H1 (cell line): Measurements from ENCODE around the gene KSR2. TPM values are rescaled to one million over a fixed set of nuclear protein-coding genes. Genes with fewer than 3 reads are reported as not detected.

ENCODE experiments used
- CTCF ChIA-PET: fragments of 300-600 bp; sonication (Branson Sonifier 250); formaldehyde crosslinking; loops from one replicate; lab custom pipeline; 2021; ENCODE audit not compliant: partially characterized antibody; lab: Charles Lee
- POLR2A ChIA-PET: fragments of 300-600 bp; sonication (Branson Sonifier 250); formaldehyde crosslinking; loops from one replicate; lab custom pipeline; 2021; ENCODE audit warnings: inconsistent platforms; ENCODE audit not compliant: partially characterized antibody; lab: Charles Lee
- DNase-seq, 2 experiments: peaks; one replicate each; pipeline versions ENCODE4 v3.0.0 to v3.0.0-alpha.2; 2010 to 2022; ENCODE audit warnings: low spot score in 2 of 2, low read depth in 1 of 2, mixed read lengths in 1 of 2
- FAIRE-seq: peaks from 2 replicates; lab custom pipeline; 2011; peaks lifted over from hg19 to GRCh38; lab: Jason Lieb, UNC
- H2AFZ ChIP-seq: 2 replicates; pipeline ENCODE4 v1.8.1; 2012; ENCODE audit warnings: low read length, inconsistent platforms
- H2AK5ac ChIP-seq: 2 replicates; pipeline ENCODE4 v1.6.1; 2013; ENCODE audit warnings: low read depth, low read length
- H2BK120ac ChIP-seq: replicated peaks from 2 replicates; pipeline ENCODE3; 2013; ENCODE audit warnings: low read depth, low read length, inconsistent platforms
- H2BK12ac ChIP-seq: 2 replicates; pipeline ENCODE4 v1.6.1; 2013; ENCODE audit warnings: low read depth, low read length
- H2BK15ac ChIP-seq: 2 replicates; pipeline ENCODE4 v1.6.1; 2013; ENCODE audit warnings: low read length
- H2BK20ac ChIP-seq: 2 replicates; pipeline ENCODE4 v1.6.1; 2013; ENCODE audit warnings: low read length
- H2BK5ac ChIP-seq: 2 replicates; pipeline ENCODE4 v1.6.1; 2013; ENCODE audit warnings: low read depth, low read length
- H3K14ac ChIP-seq: 2 replicates; pipeline ENCODE4 v1.6.1; 2013; ENCODE audit warnings: inconsistent platforms; ENCODE audit not compliant: insufficient read length
- H3K18ac ChIP-seq: 2 replicates; pipeline ENCODE4 v1.6.1; 2013; ENCODE audit warnings: low read length; ENCODE audit errors: extremely low read depth
- H3K23ac ChIP-seq: 2 replicates; pipeline ENCODE4 v1.6.1; 2013; ENCODE audit warnings: inconsistent platforms; ENCODE audit not compliant: insufficient read length
- H3K23me2 ChIP-seq: 2 replicates; pipeline ENCODE4 v1.6.1; 2013; ENCODE audit warnings: low read depth, low read length
- H3K27ac ChIP-seq: 2 replicates; pipeline ENCODE4 v1.6.1; 2011; ENCODE audit warnings: low read depth, low read length, inconsistent platforms
- H3K27me3 ChIP-seq, 4 experiments: replicated peaks in 1 of 4; 1 replicate in 1 of 4; 2 replicates in 3 of 4; pipeline versions ENCODE4 v1.6.1 to v1.8.1; 2011 to 2013; ENCODE audit warnings: low read length in 3 of 4, mild to moderate bottlenecking in 3 of 4, inconsistent platforms in 2 of 4, mixed read lengths in 2 of 4, moderate library complexity in 1 of 4; ENCODE audit not compliant: control insufficient read depth in 3 of 4, insufficient read depth in 3 of 4; ENCODE audit errors: extremely low read depth in 1 of 4
- H3K36me3 ChIP-seq, 4 experiments: 2 replicates each; pipeline versions ENCODE4 v1.6.1 to v1.8.1; 2011 to 2013; ENCODE audit warnings: mild to moderate bottlenecking in 4 of 4, low read length in 3 of 4, moderate library complexity in 2 of 4, control low read depth in 1 of 4, inconsistent platforms in 1 of 4; ENCODE audit not compliant: insufficient read depth in 4 of 4, control insufficient read depth in 2 of 4
- H3K4ac ChIP-seq: replicated peaks from 2 replicates; pipeline ENCODE3; 2013; ENCODE audit warnings: low read length, low read depth, mixed read lengths, inconsistent platforms; ENCODE audit not compliant: insufficient read length
- H3K4me1 ChIP-seq, 4 experiments: replicated peaks in 1 of 4; 1 replicate in 1 of 4; 2 replicates in 3 of 4; pipeline versions ENCODE4 v1.6.1 to v1.8.1; 2011 to 2013; ENCODE audit warnings: low read length in 3 of 4, inconsistent platforms in 2 of 4, mixed read lengths in 1 of 4; ENCODE audit not compliant: insufficient read depth in 4 of 4, control insufficient read depth in 3 of 4
- H3K4me2 ChIP-seq, 2 experiments: 2 replicates each; pipeline versions ENCODE4 v1.6.1 to v1.8.1; 2011 to 2013; ENCODE audit warnings: low read depth in 2 of 2, low read length in 2 of 2, control low read depth in 1 of 2, inconsistent platforms in 1 of 2, mild to moderate bottlenecking in 1 of 2; ENCODE audit not compliant: insufficient read depth in 1 of 2
- H3K4me3 ChIP-seq, 4 experiments: fragments of 200-600, 300-600 bp in 1 of 4; sonication (generic), shearing (Covaris generic), sonication (Bioruptor Twin) in 1 of 4; 2 replicates each; pipeline versions ENCODE4 v1.5.1 to v1.8.1; 2011 to 2016; ENCODE audit warnings: low read length in 4 of 4, low read depth in 3 of 4, control low read depth in 2 of 4, inconsistent platforms in 2 of 4, mild to moderate bottlenecking in 2 of 4, mixed read lengths in 1 of 4, moderate library complexity in 1 of 4; ENCODE audit not compliant: insufficient read depth in 2 of 4; ENCODE audit errors: extremely low read depth in 1 of 4
- H3K56ac ChIP-seq: replicated peaks from 2 replicates; pipeline ENCODE3; 2013; ENCODE audit warnings: low read depth, mild to moderate bottlenecking, mixed read lengths, low read length, inconsistent platforms; ENCODE audit not compliant: insufficient read length
- H3K79me1 ChIP-seq: 2 replicates; pipeline ENCODE4 v1.6.1; 2013; ENCODE audit warnings: low read depth, low read length, control low read depth
- H3K79me2 ChIP-seq, 2 experiments: 2 replicates each; pipeline versions ENCODE4 v1.6.1 to v1.8.1; 2012 to 2013; ENCODE audit warnings: low read length in 2 of 2, mild to moderate bottlenecking in 2 of 2, inconsistent platforms in 1 of 2; ENCODE audit not compliant: insufficient read depth in 2 of 2, control insufficient read depth in 1 of 2
- H3K9ac ChIP-seq, 4 experiments: replicated peaks in 1 of 4; 1 replicate in 1 of 4; 2 replicates in 3 of 4; pipeline versions ENCODE4 v1.6.1 to v1.8.1; 2011 to 2013; ENCODE audit warnings: low read depth in 3 of 4, low read length in 3 of 4, control low read depth in 2 of 4, mild to moderate bottlenecking in 2 of 4, moderate library complexity in 2 of 4, inconsistent platforms in 1 of 4; ENCODE audit errors: extremely low read depth in 1 of 4
- H3K9me3 ChIP-seq, 2 experiments: 2 replicates each; pipeline versions ENCODE4 v1.6.1 to v1.8.1; 2012 to 2013; ENCODE audit warnings: mild to moderate bottlenecking in 2 of 2, moderate library complexity in 2 of 2, control low read depth in 1 of 2, inconsistent platforms in 1 of 2, low read depth in 1 of 2, low read length in 1 of 2, mixed read lengths in 1 of 2; ENCODE audit not compliant: insufficient read depth in 2 of 2
- H4K20me1 ChIP-seq, 2 experiments: replicated peaks in 1 of 2; 2 replicates each; pipeline versions ENCODE3 to v1.8.1; 2011 to 2013; ENCODE audit warnings: inconsistent platforms in 2 of 2, low read length in 2 of 2, mild to moderate bottlenecking in 1 of 2; ENCODE audit not compliant: insufficient read depth in 2 of 2, control insufficient read depth in 1 of 2
- H4K5ac ChIP-seq: 2 replicates; pipeline ENCODE4 v1.6.1; 2013; ENCODE audit warnings: low read length, low read depth, mixed read lengths, inconsistent platforms; ENCODE audit not compliant: insufficient read length
- H4K8ac ChIP-seq: 2 replicates; pipeline ENCODE4 v1.8.0; 2013; ENCODE audit warnings: mild to moderate bottlenecking, moderate library complexity, low read length, inconsistent platforms; ENCODE audit not compliant: insufficient read depth; ENCODE audit errors: extremely low read depth
- H4K91ac ChIP-seq: replicated peaks from 2 replicates; pipeline ENCODE3; 2013; ENCODE audit warnings: low read length, mixed read lengths, inconsistent platforms; ENCODE audit not compliant: insufficient read length
- ASH2L ChIP-seq: fragments of 200-600, 300-600 bp; sonication (generic); IDR thresholded peaks from one replicate; pipeline ENCODE4 v1.7.1; 2017; ENCODE audit warnings: low read length
- CEBPB ChIP-seq: IDR thresholded peaks from 2 replicates; pipeline ENCODE4 v1.6.1; 2012; ENCODE audit warnings: low read depth, low read length
- KDM4A ChIP-seq: IDR thresholded peaks from one replicate; pipeline ENCODE4 v1.7.1; 2012; ENCODE audit warnings: low read depth, mild to moderate bottlenecking, moderate library complexity, low read length, inconsistent platforms; ENCODE audit not compliant: severe bottlenecking
- NANOG ChIP-seq: IDR thresholded peaks from 2 replicates; pipeline ENCODE4 v1.6.1; 2011; ENCODE audit warnings: low read length, low read depth, mild to moderate bottlenecking, inconsistent platforms; ENCODE audit not compliant: insufficient read depth, poor library complexity, severe bottlenecking
- POLR2A ChIP-seq, 2 experiments: IDR thresholded peaks; 1 replicate in 1 of 2; 2 replicates in 1 of 2; pipeline ENCODE4 v1.6.1; 2011; ENCODE audit warnings: low read depth in 2 of 2, low read length in 2 of 2, mild to moderate bottlenecking in 2 of 2; ENCODE audit errors: control extremely low read depth in 1 of 2
- SRF ChIP-seq: IDR thresholded peaks from 2 replicates; pipeline ENCODE4 v1.6.1; 2011; ENCODE audit warnings: mild to moderate bottlenecking, low read depth, low read length, moderate library complexity
- TAF1 ChIP-seq: IDR thresholded peaks from 2 replicates; pipeline ENCODE4 v1.6.1; 2011; ENCODE audit warnings: mild to moderate bottlenecking, low read depth, low read length
- WGBS, 2 experiments: shearing (Covaris generic) in 1 of 2; methylation state at CpG; one replicate each; pipeline versions ENCODE4 v1.1.6 to v1.1.7; 2013 to 2015; ENCODE audit warnings: low lambda C conversion rate in 2 of 2, mixed read lengths in 2 of 2, inconsistent platforms in 1 of 2, low coverage in 1 of 2, missing lambda C conversion rate in 1 of 2; ENCODE audit not compliant: insufficient replicate concordance in 2 of 2, insufficient coverage in 1 of 2, insufficient read length in 1 of 2; ENCODE audit errors: extremely low coverage in 1 of 2, missing lambda C conversion rate in 1 of 2; 5-methylcytosine and 5-hydroxymethylcytosine counted together
- polyA plus RNA-seq, 7 experiments: library from polyadenylated mRNA; depleted of rRNA in 3 of 7; stranded (reverse) in 5 of 7; unstranded in 2 of 7; fragments of >200 nt in 5 of 7; fragments of 200-250 nt in 2 of 7; gene quantifications; 1 replicate in 5 of 7; 2 replicates in 1 of 7; 4 replicates in 1 of 7; pipeline versions ENCODE4 v1.2.1 to v1.2.3, GENCODE V29; 2011 to 2013; ENCODE audit warnings: missing spikeins in 2 of 7, mixed read lengths in 2 of 7
- total RNA-seq: library from RNA; stranded (reverse); fragmentation: NEBNext Ultra II Directional; extraction: Animal tissue kit (Norgen Biotek cat#: 25700); gene quantifications from 2 replicates; pipeline ENCODE4 v1.2.1, GENCODE V29; 2021
- TF ChIP-seq, protein P1 (sequence below): IDR thresholded peaks from 2 replicates; pipeline ENCODE4 v1.6.1; 2011; ENCODE audit warnings: low read length, improper control_type of control experiment

Gene KSR2
- total and polyA plus RNA-seq, 2 of the 8 experiments (the other 6 are each of a cell fraction or from before 2014, with no cell fraction given), result 0.74 to 2.2 TPM

DNA sequence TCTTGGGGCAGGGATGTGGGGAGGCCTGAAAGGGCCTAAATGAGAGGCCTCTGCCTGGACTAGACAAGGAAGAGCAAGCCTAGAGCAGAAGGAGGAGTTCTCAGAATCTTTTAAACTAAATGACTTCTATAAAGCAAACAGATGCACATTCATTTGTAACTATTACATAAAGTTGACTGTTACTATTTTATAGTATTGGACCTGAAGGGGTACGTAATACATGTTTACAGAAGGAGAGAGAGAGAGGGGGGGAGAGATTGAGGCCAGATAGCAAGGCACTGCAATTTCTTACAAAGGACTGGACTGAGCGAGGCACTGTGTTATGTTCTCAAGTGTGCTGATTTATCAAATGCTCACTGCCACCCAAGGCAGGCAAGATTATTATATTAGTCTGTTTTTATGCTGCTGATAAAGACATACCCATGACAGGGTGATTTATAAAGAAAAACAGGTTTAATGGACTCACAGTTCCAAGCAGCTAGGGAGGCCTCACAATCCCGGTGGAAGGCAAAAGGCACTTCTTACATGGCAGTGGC lies 391.6 kb downstream of the KSR2 start:
- H3K56ac ChIP-seq, result no peak overlapping the region
- no peaks in the 10 kb centered on the region for H3K79me1 ChIP-seq
- no peak overlapping the region for H2BK15ac ChIP-seq
- no peak overlapping the region for H3K9ac ChIP-seq
- H2BK20ac ChIP-seq, result no peak overlapping the region
- no peak for FAIRE-seq
- no peak overlapping the region for H3K18ac ChIP-seq
- H3K36me3 ChIP-seq, result no peaks in the 10 kb centered on the region
- H2BK5ac ChIP-seq, result no peak overlapping the region
- no peak overlapping the region for H3K14ac ChIP-seq
- H3K4ac ChIP-seq, result no peak overlapping the region
- WGBS, 2 experiments, result 81% methylated on average over 3 of the region's 3 CpGs; no CpG with 5 or more reads in 1 of the 2 experiments
- no peak overlapping the region for H3K23ac ChIP-seq
- no peak overlapping the region for H2BK12ac ChIP-seq
- H4K20me1 ChIP-seq, result no peaks in the 10 kb centered on the region
- DNase-seq, result no peak
- H3K27ac ChIP-seq, result no peak overlapping the region
- H3K9me3 ChIP-seq, result no peaks in the 10 kb centered on the region
- H4K91ac ChIP-seq, result no peak overlapping the region
- no peak overlapping the region for H3K4me2 ChIP-seq
- H2AK5ac ChIP-seq, result no peak overlapping the region
- H3K27me3 ChIP-seq, result no peaks in the 10 kb centered on the region
- no peak overlapping the region for H4K5ac ChIP-seq
- no peaks in the 10 kb centered on the region for H3K79me2 ChIP-seq
- no peak overlapping the region for H2BK120ac ChIP-seq
- ChIA-PET CTCF (interaction anchor here (0.7 to 5.3 kb wide), 2 partner anchors 12 to 106 kb away, joined by 3 to 32 read pairs; no protein-coding TSS in a partner anchor), POLR2A (no interaction called here)
- no peaks in the 10 kb centered on the region for H3K23me2 ChIP-seq
- peaks cover 0 to 10% (median 6%) of the 10 kb centered on the region in 4 experiments; a peak in 4 of 7 replicates for H3K4me1 ChIP-seq
- no peak overlapping the region for H3K4me3 ChIP-seq
- no peak overlapping the region for H2AFZ ChIP-seq
- no peak overlapping the region for H4K8ac ChIP-seq
- no peak for TF ChIP-seq POLR2A (IDR thresholded peaks at IDR 0.05; ENCODE audit: control extremely low read depth in 1 of 2, low read depth in 2 of 2, low read length in 2 of 2)
- no peak for TF ChIP-seq TAF1
- TF ChIP-seq NANOG, result no peak
- TF ChIP-seq KDM4A, result no peak
- TF ChIP-seq CEBPB, result no peak
- TF ChIP-seq SRF, result no peak
- TF ChIP-seq ASH2L, result no peak
- TF ChIP-seq, protein P1, sequence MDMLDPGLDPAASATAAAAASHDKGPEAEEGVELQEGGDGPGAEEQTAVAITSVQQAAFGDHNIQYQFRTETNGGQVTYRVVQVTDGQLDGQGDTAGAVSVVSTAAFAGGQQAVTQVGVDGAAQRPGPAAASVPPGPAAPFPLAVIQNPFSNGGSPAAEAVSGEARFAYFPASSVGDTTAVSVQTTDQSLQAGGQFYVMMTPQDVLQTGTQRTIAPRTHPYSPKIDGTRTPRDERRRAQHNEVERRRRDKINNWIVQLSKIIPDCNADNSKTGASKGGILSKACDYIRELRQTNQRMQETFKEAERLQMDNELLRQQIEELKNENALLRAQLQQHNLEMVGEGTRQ, result no peak
